Suppressor macrophage treated with lipopolysaccharide for 4 hours (primary cell): ENCODE data around the gene SCN7A.
"Not testable (repeated sequence)": the region's sequence is repeated elsewhere in the genome, so short reads cannot be mapped to it uniquely, and the experiment has no call there.

Experiments used
- DNase-seq: peaks from one replicate; pipeline ENCODE4 v3.0.0-alpha.2; 2020

Gene SCN7A

DNA sequence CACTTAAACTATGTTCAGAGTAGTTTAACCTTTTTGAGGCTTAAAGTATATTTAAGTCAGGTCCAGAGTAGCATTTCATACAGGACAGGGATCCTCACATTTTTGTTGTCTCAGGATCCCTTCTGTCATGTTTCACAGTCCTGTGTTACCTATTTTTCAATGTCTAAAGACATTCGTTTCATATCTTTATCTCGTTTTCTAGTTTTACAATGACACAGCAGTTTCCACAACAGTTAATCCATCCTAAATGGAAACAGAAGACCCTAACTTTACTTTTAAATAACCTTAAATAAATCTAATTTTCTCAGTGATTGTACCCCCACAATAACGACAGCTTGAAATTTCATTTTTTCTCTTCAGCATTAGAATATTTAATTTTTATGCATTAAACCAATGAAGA, 101.0 kb downstream of the SCN7A start:
- DNase-seq = no peak

DNA sequence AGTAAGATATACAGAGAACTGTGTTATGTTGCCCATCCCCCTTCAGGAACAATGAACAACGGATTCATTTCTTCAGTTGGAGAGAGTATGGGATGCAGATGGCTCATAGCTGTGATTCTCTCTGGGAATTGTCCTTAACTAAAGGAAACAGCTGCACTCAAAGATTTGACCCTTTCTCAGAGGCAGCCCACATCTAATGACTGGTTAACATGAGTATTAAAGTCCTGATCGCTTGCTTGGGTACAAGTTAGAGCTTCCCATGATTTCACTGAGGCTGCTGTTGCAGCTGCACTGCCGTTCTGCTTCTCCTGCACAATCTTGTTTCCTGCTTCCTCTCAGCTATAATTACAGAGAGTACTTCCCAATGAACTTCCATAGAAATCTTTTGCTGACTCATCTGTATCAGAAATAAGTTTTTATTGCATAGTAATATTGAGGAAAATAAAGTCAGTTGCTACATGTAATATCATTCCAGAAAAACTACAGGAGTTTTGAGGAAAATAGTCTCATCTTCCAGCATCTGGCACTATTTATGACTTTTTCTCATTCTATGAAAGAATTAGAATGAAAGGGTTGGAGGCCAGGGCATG, 105.5 kb downstream of the SCN7A start:
- no peak for DNase-seq

GRCh38 chr2:166385313-166385712, 108.7 kb downstream of the SCN7A start:
- DNase-seq = no peak

DNA sequence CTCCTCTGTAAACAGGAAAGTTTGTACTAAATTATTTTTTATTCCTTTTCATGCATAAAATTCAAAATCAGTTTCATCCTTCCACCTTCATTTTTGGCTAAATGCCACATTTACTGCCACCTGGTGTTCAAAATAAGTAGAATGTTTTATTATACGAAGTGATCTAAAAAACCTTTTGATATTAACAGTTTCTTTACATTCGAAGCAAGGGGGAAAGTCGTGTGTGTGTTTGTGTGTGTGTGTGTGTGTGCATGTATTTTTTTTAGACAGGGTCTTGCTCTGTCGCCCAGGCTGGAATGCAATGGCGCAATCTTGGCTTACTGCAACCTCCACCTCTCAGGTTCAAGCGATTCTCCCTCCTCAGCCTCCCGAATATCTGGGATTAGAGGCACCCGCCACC, 109.3 kb downstream of the SCN7A start:
- DNase-seq = peak; percentile 54

GRCh38 chr2:166382448-166382847, 111.6 kb downstream of the SCN7A start:
- DNase-seq = no peak

DNA sequence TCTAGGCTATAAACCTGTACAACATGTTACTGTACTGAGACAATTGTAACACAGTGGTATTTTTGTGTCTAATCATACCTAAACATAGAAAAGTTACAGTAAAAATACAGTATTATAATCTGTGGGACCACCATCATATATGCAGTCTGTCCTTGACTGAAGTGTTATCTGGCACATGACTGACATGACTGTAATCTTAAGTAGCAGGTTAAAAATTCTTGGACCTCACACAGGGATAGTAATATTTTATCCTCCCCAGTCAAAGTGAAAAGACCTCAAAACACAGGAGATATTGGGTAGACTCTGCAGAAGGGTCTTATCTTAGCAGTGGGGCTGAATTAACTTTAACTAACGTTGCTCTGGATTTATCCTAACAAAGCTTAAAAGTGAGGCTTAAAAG, 113.4 kb downstream of the SCN7A start:
- DNase-seq = no peak

- no peak for DNase-seq
These were observed 117.2 kb downstream of the SCN7A start for GRCh38 chr2:166376873-166377272.

DNA sequence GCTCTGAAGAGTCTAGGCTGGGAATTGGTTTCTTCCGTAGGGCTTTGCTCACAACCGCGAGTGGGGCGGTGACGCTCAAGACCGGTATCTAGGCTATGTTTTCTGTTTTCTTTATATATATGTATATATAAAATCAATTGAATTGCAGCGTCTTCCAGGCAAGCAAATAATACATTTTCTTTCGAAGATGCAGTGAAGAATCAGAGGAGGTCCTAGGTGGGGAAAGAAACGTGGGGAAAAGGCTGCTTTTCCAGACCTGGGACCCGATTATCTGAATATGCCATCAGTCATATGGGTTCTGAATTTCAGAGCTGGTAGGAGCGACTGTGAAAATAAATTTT, 117.6 kb downstream of the SCN7A start:
- no peak for DNase-seq

DNA sequence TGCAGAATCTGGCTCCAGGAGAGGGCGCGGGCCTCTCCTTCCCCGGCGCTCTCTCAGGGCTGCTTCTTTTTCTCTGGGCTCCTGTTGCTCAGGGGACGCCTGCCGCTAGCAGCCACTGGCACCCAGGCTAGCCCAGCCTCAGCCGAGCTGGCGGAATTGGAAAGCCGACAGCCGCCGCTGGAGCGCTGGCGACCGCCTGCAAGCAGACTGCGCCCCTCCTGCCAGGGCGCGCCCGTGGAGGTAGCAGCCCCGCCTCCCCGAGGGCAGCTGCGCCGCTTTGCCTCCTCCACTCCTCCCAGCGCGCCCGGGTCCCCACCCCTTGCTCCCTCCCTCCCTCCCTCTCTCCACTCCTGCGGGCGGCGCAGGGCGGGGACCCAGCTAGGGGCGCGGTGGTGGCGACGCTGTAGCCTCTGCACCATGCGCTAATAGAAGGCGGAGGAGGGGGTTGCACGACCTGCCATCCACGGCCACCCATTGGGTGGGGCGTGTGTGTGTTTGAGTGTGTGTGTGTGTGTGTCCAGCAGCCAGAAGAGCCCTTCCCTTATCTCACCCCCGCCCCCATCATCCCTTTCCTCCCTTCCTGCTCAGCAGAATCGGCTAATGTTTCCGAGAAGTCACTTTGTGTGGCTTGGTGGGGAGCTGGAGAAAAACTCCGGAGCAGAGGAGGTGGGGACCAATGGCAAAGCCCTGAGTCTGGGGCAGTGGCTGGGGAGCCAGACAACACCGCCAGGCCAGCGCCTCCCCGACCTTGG, 118.1 kb downstream of the SCN7A start, which contains the start of gene SCN9A:
Gene SCN9A, minus strand, starts transcription at position 209 of the 752 bp plus-strand sequence. CDS start 64,188 bp downstream, outside the sequence.
- peak; percentile 65 for DNase-seq

GRCh38 chr2:166375195-166375735, 118.8 kb downstream of the SCN7A start:
- DNase-seq = no peak

DNA sequence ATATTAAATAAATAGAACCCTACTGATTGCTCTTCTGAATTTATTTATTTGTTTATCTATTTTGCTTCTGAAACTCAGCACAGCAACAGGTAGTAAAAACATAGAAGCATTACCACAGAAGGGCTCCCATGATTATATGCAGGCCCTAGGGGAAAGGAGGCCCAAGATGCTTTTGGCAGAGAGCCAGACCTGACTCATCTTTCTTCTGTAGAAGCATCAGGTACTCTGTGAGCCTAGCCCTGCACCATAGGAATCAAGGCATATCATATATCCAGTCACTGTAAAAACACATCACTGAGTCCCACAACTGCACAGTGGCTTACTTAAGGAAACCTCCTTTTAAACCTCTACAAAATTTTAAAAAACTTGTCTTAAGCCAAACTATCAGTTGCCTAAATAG, 120.1 kb downstream of the SCN7A start:
- DNase-seq = no peak

DNA sequence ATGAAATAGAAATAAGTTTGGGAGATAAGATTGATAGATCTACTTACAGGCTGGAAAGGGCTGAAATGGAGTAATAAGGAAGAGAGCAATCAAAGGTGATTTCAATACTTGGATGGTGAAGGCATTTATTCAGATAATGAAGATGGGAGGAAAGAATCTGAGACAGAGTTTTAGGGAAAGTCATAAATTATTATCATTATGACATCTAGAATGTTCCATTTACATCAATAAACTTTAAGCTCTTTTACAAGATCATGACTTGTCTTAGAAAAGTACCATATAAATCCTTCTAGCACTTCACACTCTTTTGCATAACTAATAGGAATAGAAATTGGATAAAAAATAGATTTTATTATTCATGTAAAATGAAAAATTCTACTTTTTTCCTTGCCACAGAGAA, 120.5 kb downstream of the SCN7A start:
- DNase-seq = no peak

DNA sequence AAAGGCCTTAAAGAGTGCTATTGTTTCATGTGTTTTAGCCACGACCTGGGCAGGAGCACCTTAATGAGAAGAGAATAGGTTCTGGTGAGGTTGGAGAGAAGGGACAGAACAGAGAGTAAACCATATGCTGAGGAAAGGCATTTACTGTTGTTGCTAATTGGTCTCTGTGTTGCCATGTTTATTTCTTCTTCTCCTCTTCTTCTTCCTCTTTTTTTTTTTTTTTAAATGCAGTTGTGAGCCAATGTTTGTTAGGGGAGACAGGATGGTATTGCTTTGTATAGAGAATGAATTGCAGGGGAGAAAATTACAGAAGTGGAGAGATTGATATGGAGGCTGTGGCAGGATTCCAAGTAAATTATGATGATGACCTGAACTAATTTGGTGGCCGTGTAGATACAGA, 120.9 kb downstream of the SCN7A start:
- no peak for DNase-seq

- no peak for DNase-seq
These were observed 122.0 kb downstream of the SCN7A start for GRCh38 chr2:166372046-166372445.

GRCh38 chr2:166365803-166366420, 128.1 kb downstream of the SCN7A start:
- DNase-seq = no peak

DNA sequence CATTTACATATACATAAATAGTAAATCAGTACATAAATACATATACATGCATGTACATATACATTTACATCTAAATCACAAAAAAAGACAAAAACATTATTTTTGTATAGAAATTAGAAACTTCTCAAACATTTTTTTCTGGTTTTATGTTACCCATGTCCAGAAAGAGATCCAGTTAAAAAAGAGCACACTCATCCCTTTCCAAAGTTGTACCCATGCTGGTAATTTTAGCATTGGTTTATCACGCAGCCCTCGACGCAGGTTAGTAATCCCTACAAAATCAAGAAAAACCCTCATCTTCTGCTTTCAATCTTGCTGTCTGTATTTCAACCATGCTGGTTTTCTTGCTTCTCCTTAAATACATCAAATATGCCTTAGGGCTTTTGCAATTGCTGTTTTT, 128.8 kb downstream of the SCN7A start:
- DNase-seq = no peak

- DNase-seq = no peak
These were observed 129.4 kb downstream of the SCN7A start for GRCh38 chr2:166364476-166365161.

GRCh38 chr2:166361351-166362153, 132.5 kb downstream of the SCN7A start:
- peak; percentile 41 for DNase-seq

DNA sequence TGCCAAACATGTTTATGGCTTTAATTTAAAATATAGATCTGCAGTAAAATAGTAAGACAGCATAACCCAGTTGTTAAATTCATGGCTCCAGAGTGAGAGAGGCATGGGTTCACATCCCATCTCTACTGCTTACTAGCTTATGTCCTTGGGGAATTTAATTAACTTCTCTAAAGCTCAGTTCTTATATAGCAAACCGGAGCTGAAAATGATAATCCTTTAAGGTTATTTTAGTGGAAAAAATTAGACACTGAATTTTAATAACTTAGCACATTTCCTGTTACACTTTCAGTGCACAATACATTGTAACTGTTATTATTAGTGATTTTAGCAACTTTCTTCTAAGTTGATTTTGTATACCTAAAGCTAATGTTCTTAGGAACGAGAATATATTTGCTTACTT, 133.1 kb downstream of the SCN7A start:
- DNase-seq = no peak

GRCh38 chr2:166360426-166360825, 133.6 kb downstream of the SCN7A start:
- DNase-seq = no peak

DNA sequence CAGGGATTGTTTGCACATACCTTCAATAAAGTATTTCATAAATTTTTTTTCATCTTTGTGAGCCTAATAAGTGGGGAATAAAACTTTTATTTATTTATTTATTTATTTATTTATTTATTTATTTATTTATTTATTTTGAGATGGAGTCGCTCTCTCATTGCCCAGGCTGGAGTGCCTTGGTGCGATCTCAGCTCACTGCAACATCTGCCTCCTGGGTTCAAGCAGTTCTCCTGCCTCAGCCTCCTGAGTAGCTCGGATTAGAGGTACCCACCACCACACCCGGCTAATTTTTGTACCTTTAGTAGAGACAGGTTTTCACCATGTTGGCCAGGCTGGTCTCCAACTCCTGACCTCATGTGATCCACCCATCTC, 136.1 kb downstream of the SCN7A start:
- not testable (repeated sequence) for DNase-seq

DNA sequence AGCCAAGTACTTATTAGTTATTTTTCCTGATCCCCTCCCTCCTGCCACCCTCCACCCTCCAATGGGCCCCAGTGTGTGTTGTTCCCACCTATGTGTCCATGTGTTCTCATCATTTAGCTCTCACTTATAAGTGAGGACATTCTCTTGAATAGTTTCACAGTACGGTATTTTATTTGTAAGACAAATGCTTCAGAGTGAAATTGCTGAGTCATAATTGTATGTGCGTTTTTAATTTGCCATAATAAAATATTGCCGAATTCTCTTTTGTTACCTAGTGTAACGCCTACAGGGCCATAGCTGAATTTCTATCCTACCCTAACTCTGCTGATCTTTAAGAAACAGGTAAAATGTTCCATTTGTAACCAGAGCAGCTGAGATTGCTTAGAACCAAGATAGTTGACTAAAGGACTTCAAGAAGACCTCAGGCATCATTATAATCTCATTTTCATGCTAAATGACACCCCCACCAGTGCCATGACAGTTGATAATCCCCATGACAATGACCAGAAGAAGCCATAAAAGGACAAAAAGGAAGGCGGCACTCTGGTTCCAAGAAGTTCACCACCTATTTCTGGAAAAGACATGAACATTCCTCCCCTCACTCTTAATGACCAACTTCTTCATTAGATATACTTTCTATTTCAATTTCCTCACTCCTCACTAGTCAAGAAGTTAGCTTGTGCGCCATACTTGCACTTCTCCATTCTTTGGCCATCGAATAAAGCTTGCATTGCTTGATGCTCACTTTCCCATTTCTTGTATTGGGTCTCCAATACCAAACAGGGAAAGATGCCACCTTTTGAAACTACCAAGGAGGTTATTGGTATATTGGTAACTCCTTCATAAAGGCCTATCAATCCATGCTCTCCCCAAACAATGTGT, 136.7 kb downstream of the SCN7A start:
- DNase-seq = peak; percentile 11
